Panc1 (cell line): ENCODE data around the gene LNPEP. TPM values are rescaled to one million over a fixed set of nuclear protein-coding genes. Genes with fewer than 3 reads are reported as not detected.

Experiments
- ATAC-seq: fragments of 200-7000 bp; cut with Tn5 transposase; 2 replicates; pipeline ENCODE4 v1.9.1; 2020; ENCODE audit warnings: mild to moderate bottlenecking, moderate library complexity
- BruUV-seq: library from RNA; stranded (reverse); fragments of 400-500 nt; replicated peaks from 2 replicates; lab custom pipeline; 2021; lab: Mats Ljungman, UMichigan
- CTCF ChIA-PET: fragments of 300-600 bp; sonication (Branson Sonifier 250); formaldehyde crosslinking; loops from one replicate; lab custom pipeline; 2022; ENCODE audit warnings: antibody characterized with exemption; lab: Charles Lee
- POLR2A ChIA-PET: fragments of 300-600 bp; sonication (Branson Sonifier 250); formaldehyde crosslinking; loops from one replicate; lab custom pipeline; 2022; ENCODE audit warnings: antibody characterized with exemption; lab: Charles Lee
- DNase-seq: peaks from one replicate; pipeline ENCODE4 v3.0.0-alpha.2; 2010; ENCODE audit warnings: low read depth, low spot score
- H3K27ac ChIP-seq: 2 replicates; pipeline ENCODE4 v1.5.1; 2011; ENCODE audit warnings: mild to moderate bottlenecking, low read length, inconsistent platforms
- H3K27me3 ChIP-seq: fragments of 200-500 bp; sonication (Bioruptor generic); 2 replicates; pipeline ENCODE4 v1.6.0; 2014; ENCODE audit warnings: low read length, inconsistent platforms; ENCODE audit not compliant: control insufficient read depth, insufficient read depth
- H3K36me3 ChIP-seq: fragments of 200-500 bp; sonication (Bioruptor generic); 2 replicates; pipeline ENCODE4 v1.5.1; 2014; ENCODE audit warnings: inconsistent platforms, mild to moderate bottlenecking, low read length, moderate library complexity; ENCODE audit not compliant: control insufficient read depth, insufficient read depth
- H3K4me1 ChIP-seq: 2 replicates; pipeline ENCODE4 v1.5.1; 2011; ENCODE audit warnings: inconsistent platforms, mild to moderate bottlenecking, low read length, moderate library complexity; ENCODE audit not compliant: control insufficient read depth, insufficient read depth
- H3K4me3 ChIP-seq, 2 experiments: 2 replicates each; pipeline ENCODE4 v1.5.1; 2011 to 2012; ENCODE audit warnings: low read depth in 2 of 2, low read length in 2 of 2, mild to moderate bottlenecking in 2 of 2, inconsistent platforms in 1 of 2, moderate library complexity in 1 of 2
- H3K9me3 ChIP-seq: fragments of 200-500 bp; sonication (Bioruptor generic); 2 replicates; pipeline ENCODE4 v1.5.1; 2014; ENCODE audit warnings: low read depth, mild to moderate bottlenecking, inconsistent platforms, low read length, moderate library complexity; ENCODE audit not compliant: control insufficient read depth, insufficient read depth
- POLR2AphosphoS5 ChIP-seq: IDR thresholded peaks from 2 replicates; pipeline ENCODE4 v1.6.1; 2012; ENCODE audit warnings: mild to moderate bottlenecking, low read depth, low read length, moderate library complexity
- SIN3A ChIP-seq: IDR thresholded peaks from 2 replicates; pipeline ENCODE4 v1.6.1; 2012; ENCODE audit warnings: low read depth, mild to moderate bottlenecking, low read length, moderate library complexity, borderline replicate concordance; ENCODE audit not compliant: insufficient read depth
- TCF7L2 ChIP-seq: IDR thresholded peaks from 2 replicates; pipeline ENCODE4 v1.6.1; 2011; ENCODE audit warnings: mild to moderate bottlenecking, low read depth, low read length, inconsistent platforms
- in situ Hi-C: cut with HindIII; loops from 2 replicates; pipeline ENCODE4 v1.10.0; 2016; ENCODE audit warnings: low sequenced_read_pairs, low pct_unique_long_range_greater_than_20kb
- intact Hi-C: fragments of 100-400 bp; cut with micrococcal nuclease; formaldehyde crosslinking; loops from one replicate; pipeline ENCODE4 v1.10.0; 2022; ENCODE audit not compliant: unreplicated experiment
- total RNA-seq: library from RNA; stranded (reverse); gene quantifications from one replicate; pipeline ENCODE4 v1.2.1, GENCODE V29; 2021; ENCODE audit not compliant: unreplicated experiment
- TF ChIP-seq, protein P1 (sequence below), 2 experiments: IDR thresholded peaks; 2 replicates each; pipeline ENCODE4 v1.6.1; 2011 to 2012; ENCODE audit warnings: low read depth in 2 of 2, control low read depth in 1 of 2, low read length in 1 of 2, mild to moderate bottlenecking in 1 of 2, moderate library complexity in 1 of 2; ENCODE audit not compliant: insufficient read depth in 1 of 2
- TF ChIP-seq, protein P2 (sequence below): fragments of 450-650 bp; IDR thresholded peaks from 2 replicates; pipeline ENCODE4 v1.5.1; 2017; ENCODE audit warnings: mild to moderate bottlenecking

The LNPEP gene
- total RNA-seq, 1 experiment from 2014 or later: 46.6 TPM

DNA sequence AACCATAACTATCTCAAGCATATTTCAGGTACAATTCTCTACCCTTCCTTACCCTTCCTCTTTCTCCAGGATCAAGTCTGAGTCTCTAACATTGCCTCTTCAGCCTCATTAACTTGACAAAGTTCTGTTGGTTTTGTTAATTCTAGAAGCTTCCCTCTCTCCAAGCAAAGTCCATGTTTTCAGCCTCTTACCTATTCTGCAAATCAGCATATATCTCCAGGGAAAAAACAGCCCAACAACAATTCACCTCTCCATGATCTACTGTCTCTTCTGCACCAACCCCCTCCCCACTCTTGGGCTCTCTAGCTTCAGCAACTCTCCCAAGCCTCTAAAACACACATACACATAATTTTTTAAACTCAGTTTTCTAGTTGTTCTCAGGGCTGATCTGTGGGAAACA, 134.4 kb downstream of the LNPEP start:
- intact Hi-C loops (no loop called here), in situ Hi-C loops (no loop called here)
- Histone ChIP-seq H3K36me3 (no peaks in the 10 kb centered on the region), H3K4me1 (no peaks in the 10 kb centered on the region), H3K9me3 (no peaks in the 10 kb centered on the region), H3K4me3 (no peak overlapping the region), H3K27me3 (peaks cover 4% of the 10 kb centered on the region), H3K27ac (no peak overlapping the region)
- POLR2A ChIA-PET: no interaction called here
- CTCF ChIA-PET: no interaction called here
- TF ChIP-seq, protein P1, sequence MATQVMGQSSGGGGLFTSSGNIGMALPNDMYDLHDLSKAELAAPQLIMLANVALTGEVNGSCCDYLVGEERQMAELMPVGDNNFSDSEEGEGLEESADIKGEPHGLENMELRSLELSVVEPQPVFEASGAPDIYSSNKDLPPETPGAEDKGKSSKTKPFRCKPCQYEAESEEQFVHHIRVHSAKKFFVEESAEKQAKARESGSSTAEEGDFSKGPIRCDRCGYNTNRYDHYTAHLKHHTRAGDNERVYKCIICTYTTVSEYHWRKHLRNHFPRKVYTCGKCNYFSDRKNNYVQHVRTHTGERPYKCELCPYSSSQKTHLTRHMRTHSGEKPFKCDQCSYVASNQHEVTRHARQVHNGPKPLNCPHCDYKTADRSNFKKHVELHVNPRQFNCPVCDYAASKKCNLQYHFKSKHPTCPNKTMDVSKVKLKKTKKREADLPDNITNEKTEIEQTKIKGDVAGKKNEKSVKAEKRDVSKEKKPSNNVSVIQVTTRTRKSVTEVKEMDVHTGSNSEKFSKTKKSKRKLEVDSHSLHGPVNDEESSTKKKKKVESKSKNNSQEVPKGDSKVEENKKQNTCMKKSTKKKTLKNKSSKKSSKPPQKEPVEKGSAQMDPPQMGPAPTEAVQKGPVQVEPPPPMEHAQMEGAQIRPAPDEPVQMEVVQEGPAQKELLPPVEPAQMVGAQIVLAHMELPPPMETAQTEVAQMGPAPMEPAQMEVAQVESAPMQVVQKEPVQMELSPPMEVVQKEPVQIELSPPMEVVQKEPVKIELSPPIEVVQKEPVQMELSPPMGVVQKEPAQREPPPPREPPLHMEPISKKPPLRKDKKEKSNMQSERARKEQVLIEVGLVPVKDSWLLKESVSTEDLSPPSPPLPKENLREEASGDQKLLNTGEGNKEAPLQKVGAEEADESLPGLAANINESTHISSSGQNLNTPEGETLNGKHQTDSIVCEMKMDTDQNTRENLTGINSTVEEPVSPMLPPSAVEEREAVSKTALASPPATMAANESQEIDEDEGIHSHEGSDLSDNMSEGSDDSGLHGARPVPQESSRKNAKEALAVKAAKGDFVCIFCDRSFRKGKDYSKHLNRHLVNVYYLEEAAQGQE (IDR thresholded peaks at IDR 0.05; ENCODE audit: insufficient read depth in 1 of 2, low read depth in 2 of 2, low read length in 1 of 2): no peak
- TF ChIP-seq SIN3A: no peak
- TF ChIP-seq TCF7L2: no peak
- TF ChIP-seq, protein P2, sequence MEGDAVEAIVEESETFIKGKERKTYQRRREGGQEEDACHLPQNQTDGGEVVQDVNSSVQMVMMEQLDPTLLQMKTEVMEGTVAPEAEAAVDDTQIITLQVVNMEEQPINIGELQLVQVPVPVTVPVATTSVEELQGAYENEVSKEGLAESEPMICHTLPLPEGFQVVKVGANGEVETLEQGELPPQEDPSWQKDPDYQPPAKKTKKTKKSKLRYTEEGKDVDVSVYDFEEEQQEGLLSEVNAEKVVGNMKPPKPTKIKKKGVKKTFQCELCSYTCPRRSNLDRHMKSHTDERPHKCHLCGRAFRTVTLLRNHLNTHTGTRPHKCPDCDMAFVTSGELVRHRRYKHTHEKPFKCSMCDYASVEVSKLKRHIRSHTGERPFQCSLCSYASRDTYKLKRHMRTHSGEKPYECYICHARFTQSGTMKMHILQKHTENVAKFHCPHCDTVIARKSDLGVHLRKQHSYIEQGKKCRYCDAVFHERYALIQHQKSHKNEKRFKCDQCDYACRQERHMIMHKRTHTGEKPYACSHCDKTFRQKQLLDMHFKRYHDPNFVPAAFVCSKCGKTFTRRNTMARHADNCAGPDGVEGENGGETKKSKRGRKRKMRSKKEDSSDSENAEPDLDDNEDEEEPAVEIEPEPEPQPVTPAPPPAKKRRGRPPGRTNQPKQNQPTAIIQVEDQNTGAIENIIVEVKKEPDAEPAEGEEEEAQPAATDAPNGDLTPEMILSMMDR: no peak
- no peak for TF ChIP-seq POLR2AphosphoS5
- no peak for DNase-seq
- no peak for ATAC-seq
- no TSS peak for BruUV-seq

DNA sequence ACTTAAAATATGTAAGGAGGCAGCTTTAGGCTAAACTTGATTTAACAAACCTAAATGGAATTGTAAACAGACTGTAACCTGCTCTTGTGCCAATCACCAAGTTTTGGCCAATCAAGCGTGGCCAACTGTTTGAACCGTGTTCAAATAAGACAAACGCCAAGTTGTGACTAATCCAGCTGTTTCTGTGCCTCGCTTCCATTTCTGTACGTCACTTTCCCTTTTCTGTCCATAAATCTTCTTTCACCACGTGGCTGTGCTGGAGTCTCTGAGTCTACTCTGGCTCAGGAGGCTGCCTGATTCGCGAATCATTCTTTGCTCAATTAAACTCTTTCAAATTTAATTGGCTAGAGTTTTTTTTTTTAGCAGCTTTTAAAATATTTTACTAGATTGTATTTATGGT, 135.2 kb downstream of the LNPEP start:
- POLR2A ChIA-PET: no interaction called here
- CTCF ChIA-PET: no interaction called here

More for the DNA sequence above, 135.2 kb downstream of the LNPEP start:
- H3K27me3 ChIP-seq: peaks cover 2% of the 10 kb centered on the region
- intact Hi-C loops: no loop called here
- BruUV-seq: no TSS peak
- TF ChIP-seq SIN3A: no peak
- TF ChIP-seq, protein P2: no peak
- TF ChIP-seq POLR2AphosphoS5: no peak
- no peak for TF ChIP-seq TCF7L2
- TF ChIP-seq, protein P1 (IDR thresholded peaks at IDR 0.05; ENCODE audit: insufficient read depth in 1 of 2, low read depth in 2 of 2, low read length in 1 of 2): no peak
- no peaks in the 10 kb centered on the region for H3K4me1 ChIP-seq
- no peak overlapping the region for H3K4me3 ChIP-seq
- no peak overlapping the region for H3K27ac ChIP-seq
- ATAC-seq (no peak), DNase-seq (peak; percentile 7)
- no peaks in the 10 kb centered on the region for H3K9me3 ChIP-seq
- in situ Hi-C loops: no loop called here
- no peaks in the 10 kb centered on the region for H3K36me3 ChIP-seq
